GM18861 (cell line): ENCODE measurements around the gene MYH3.
"Not testable (repeated sequence)": the region's sequence is repeated elsewhere in the genome, so short reads cannot be mapped to it uniquely, and the experiment has no call there.

ENCODE experiments used
- ATAC-seq: cut with Tn5 transposase; IDR thresholded peaks from one replicate; pipeline ENCODE4 v1.9.1; 2021; ENCODE audit not compliant: unreplicated experiment

Gene MYH3

GRCh38 chr17:10657148-10657547, at the start of gene MYH3:
Gene MYH3 (minus strand): TSS chr17:10657309. CDS start chr17:10655064, 2,245 bp downstream.
- ATAC-seq = no peak

- ATAC-seq = no peak
Measured at GRCh38 chr17:10705727-10706126, 48.6 kb upstream of the MYH3 start.

- ATAC-seq = no peak
Measured at GRCh38 chr17:10702574-10702973, 45.5 kb upstream of the MYH3 start.

GRCh38 chr17:10699856-10700255, 42.7 kb upstream of the MYH3 start:
- no peak for ATAC-seq

- ATAC-seq = no peak
Measured at GRCh38 chr17:10698096-10698818, 41.1 kb upstream of the MYH3 start.

- peak; percentile 88 for ATAC-seq
Measured at GRCh38 chr17:10697092-10698081, 40.3 kb upstream of the MYH3 start, which contains the start of the genes ADPRM and SCO1. Gene ADPRM (plus strand): TSS chr17:10697594. CDS start chr17:10704927, 7,333 bp downstream. Gene SCO1 (minus strand): TSS chr17:10697533. CDS start chr17:10697507, 26 bp downstream.

GRCh38 chr17:10695875-10696407, 38.8 kb upstream of the MYH3 start:
- not testable (repeated sequence) for ATAC-seq

- no peak for ATAC-seq
Measured at GRCh38 chr17:10687499-10687898, 30.4 kb upstream of the MYH3 start.

- no peak for ATAC-seq
Measured at GRCh38 chr17:10683853-10684252, 26.7 kb upstream of the MYH3 start.

GRCh38 chr17:10681866-10682446, 24.8 kb upstream of the MYH3 start:
- no peak for ATAC-seq

GRCh38 chr17:10674704-10675103, 17.6 kb upstream of the MYH3 start:
- ATAC-seq = no peak

- ATAC-seq = no peak
Measured at GRCh38 chr17:10673312-10673711, 16.2 kb upstream of the MYH3 start.

GRCh38 chr17:10668775-10669174, 11.7 kb upstream of the MYH3 start:
- no peak for ATAC-seq

GRCh38 chr17:10666906-10667305, 9.8 kb upstream of the MYH3 start:
- no peak for ATAC-seq

- ATAC-seq = no peak
Measured at GRCh38 chr17:10664571-10664970, 7.5 kb upstream of the MYH3 start.

- no peak for ATAC-seq
Measured at GRCh38 chr17:10663231-10663630, 6.1 kb upstream of the MYH3 start.

GRCh38 chr17:10661437-10661836, 4.3 kb upstream of the MYH3 start:
- no peak for ATAC-seq

- no peak for ATAC-seq
Measured at GRCh38 chr17:10657879-10658278, 770 bp upstream of the MYH3 start.

- no peak for ATAC-seq
Measured at GRCh38 chr17:10653987-10654386, 3.1 kb downstream of the MYH3 start.

- no peak for ATAC-seq
Measured at GRCh38 chr17:10652984-10653659, 4.0 kb downstream of the MYH3 start.
